GM12878 (cell line): Measurements from ENCODE around the gene OSBPL10. TPM values are rescaled to one million over a fixed set of nuclear protein-coding genes. Genes with fewer than 3 reads are reported as not detected.

Source experiments
- ATAC-seq: fragments of 200-7000 bp; cut with Tn5 transposase; 3 replicates; pipeline ENCODE4 v1.9.1; 2020; ENCODE audit warnings: mild to moderate bottlenecking, moderate library complexity
- BruUV-seq: library from RNA; stranded (reverse); fragments of 400-500 nt; replicated peaks from 2 replicates; lab custom pipeline; 2021; lab: Mats Ljungman, UMichigan
- CTCF ChIA-PET: fragments of 300-600 bp; sonication (Branson Sonifier 250); formaldehyde crosslinking; extraction: SDS; loops from one replicate; lab custom pipeline; 2021; ENCODE audit warnings: inconsistent platforms; lab: Yijun Ruan, JAX
- POLR2A ChIA-PET: fragments of 350-600 bp; formaldehyde crosslinking; extraction: SDS; loops from one replicate; lab custom pipeline; 2021; ENCODE audit warnings: inconsistent platforms; lab: Charles Lee
- RAD21 ChIA-PET: fragments of 300-600 bp; sonication (Branson Sonifier 250); formaldehyde crosslinking; loops from one replicate; lab custom pipeline; 2023; ENCODE audit warnings: antibody characterized with exemption; ENCODE audit not compliant: unreplicated experiment; lab: Charles Lee
- SMC1A ChIA-PET: fragments of 300-600 bp; sonication (Branson Sonifier 250); formaldehyde crosslinking; loops from one replicate; lab custom pipeline; 2023; ENCODE audit not compliant: unreplicated experiment, uncharacterized antibody; lab: Charles Lee
- DNase-seq: peaks from one replicate; pipeline ENCODE4 v3.0.0-alpha.2; 2011; ENCODE audit warnings: low read depth, low spot score
- FAIRE-seq: peaks from 3 replicates; lab custom pipeline; 2011; peaks lifted over from hg19 to GRCh38; lab: Jason Lieb, UNC
- H2AFZ ChIP-seq: 2 replicates; pipeline ENCODE4 v1.6.0; 2011; ENCODE audit warnings: low read depth, low read length, control low read depth; ENCODE audit not compliant: control insufficient read depth
- H3K27ac ChIP-seq: 2 replicates; pipeline ENCODE4 v1.5.1; 2011; ENCODE audit warnings: control low read depth; ENCODE audit not compliant: control insufficient read depth, insufficient read depth
- H3K27me3 ChIP-seq, 2 experiments: replicated peaks in 1 of 2; 2 replicates each; pipeline versions ENCODE4 v1.6.0 to v1.6.1; 2011; ENCODE audit warnings: low read length in 1 of 2; ENCODE audit not compliant: control insufficient read depth in 2 of 2, insufficient read depth in 2 of 2
- H3K36me3 ChIP-seq, 2 experiments: 2 replicates each; pipeline ENCODE4 v1.5.1; 2011; ENCODE audit warnings: low read length in 1 of 2; ENCODE audit not compliant: control insufficient read depth in 2 of 2, insufficient read depth in 2 of 2
- H3K4me1 ChIP-seq: 2 replicates; pipeline ENCODE4 v1.6.1; 2011; ENCODE audit warnings: mild to moderate bottlenecking, low read length, moderate library complexity, mixed read lengths; ENCODE audit not compliant: control insufficient read depth, insufficient read depth
- H3K4me2 ChIP-seq: 2 replicates; pipeline ENCODE4 v1.6.0; 2011; ENCODE audit warnings: control low read depth; ENCODE audit not compliant: control insufficient read depth, insufficient read depth
- H3K4me3 ChIP-seq: fragments of 200-600 bp; sonication (generic); 2 replicates; pipeline ENCODE4 v1.5.1; 2016
- H3K79me2 ChIP-seq: 2 replicates; pipeline ENCODE4 v1.6.0; 2011; ENCODE audit warnings: low read length; ENCODE audit not compliant: control insufficient read depth, insufficient read depth
- H3K9ac ChIP-seq: 2 replicates; pipeline ENCODE4 v1.8.0; 2011; ENCODE audit warnings: low read length, control low read depth, mixed read lengths; ENCODE audit not compliant: control insufficient read depth, insufficient read depth
- H3K9me3 ChIP-seq: replicated peaks from 3 replicates; pipeline ENCODE4 v1.5.1; 2011; ENCODE audit warnings: mild to moderate bottlenecking, low read length; ENCODE audit not compliant: control insufficient read depth, insufficient read depth
- H4K20me1 ChIP-seq: 2 replicates; pipeline ENCODE4 v1.6.0; 2011; ENCODE audit not compliant: control insufficient read depth, insufficient read depth
- ASH2L ChIP-seq: fragments of 300-600, 200-600 bp; sonication (generic); IDR thresholded peaks from 2 replicates; pipeline ENCODE4 v1.6.1; 2017; ENCODE audit warnings: low read depth, mild to moderate bottlenecking, borderline replicate concordance
- CHD1 ChIP-seq: IDR thresholded peaks from 2 replicates; pipeline ENCODE4 v1.6.1; 2012; ENCODE audit warnings: low read depth, low read length, improper control_type of control experiment
- CHD4 ChIP-seq: fragments of 200-600 bp; sonication (generic); IDR thresholded peaks from 2 replicates; pipeline ENCODE4 v1.6.1; 2016; ENCODE audit warnings: mild to moderate bottlenecking
- CUX1 ChIP-seq: IDR thresholded peaks from 2 replicates; pipeline ENCODE4 v1.6.1; 2012; ENCODE audit warnings: improper control_type of control experiment, low read depth, low read length; ENCODE audit not compliant: insufficient replicate concordance
- HDAC6 ChIP-seq: fragments of 200-600 bp; sonication (generic); IDR thresholded peaks from one replicate; pipeline ENCODE4 v1.8.0; 2017; ENCODE audit warnings: antibody characterized with exemption; ENCODE audit not compliant: unreplicated experiment
- IRF5 ChIP-seq: fragments of 450-650 bp; IDR thresholded peaks from 2 replicates; pipeline ENCODE4 v1.6.1; 2017; ENCODE audit warnings: borderline replicate concordance
- PRDM15 ChIP-seq: fragments of 450-650 bp; formaldehyde crosslinking; IDR thresholded peaks from 2 replicates; pipeline ENCODE4 v1.4.0; 2020; ENCODE audit warnings: mild to moderate bottlenecking, moderate library complexity
- SIN3A ChIP-seq: IDR thresholded peaks from 2 replicates; pipeline ENCODE4 v1.6.1; 2012; ENCODE audit warnings: low read depth, low read length, improper control_type of control experiment
- SREBF2 ChIP-seq: IDR thresholded peaks from 2 replicates; pipeline ENCODE4 v1.6.1; 2012; ENCODE audit warnings: mild to moderate bottlenecking, low read length
- ZBED1 ChIP-seq: IDR thresholded peaks from 2 replicates; pipeline ENCODE4 v1.6.1; 2016; ENCODE audit warnings: borderline replicate concordance
- ZSCAN29 ChIP-seq: fragments of 450-650 bp; IDR thresholded peaks from 2 replicates; pipeline ENCODE4 v1.6.1; 2017; ENCODE audit warnings: mild to moderate bottlenecking, moderate library complexity
- WGBS: methylation state at CpG from one replicate; pipeline ENCODE4 v1.1.6; 2016; ENCODE audit warnings: low lambda C conversion rate; ENCODE audit not compliant: insufficient replicate concordance, insufficient coverage; ENCODE audit errors: missing lambda C conversion rate; 5-methylcytosine and 5-hydroxymethylcytosine counted together
- in situ Hi-C: fragments of 300-500 bp; cut with MboI; formaldehyde crosslinking; loops from 9 replicates; pipeline ENCODE4 v1.14.3; 2018; ENCODE audit warnings: mixed read lengths
- intact Hi-C: fragments of 100-400 bp; cut with micrococcal nuclease; formaldehyde crosslinking; loops from one replicate; pipeline ENCODE4 v1.14.2; 2022; ENCODE audit not compliant: unreplicated experiment
- polyA plus RNA-seq, 11 experiments: library from polyadenylated mRNA; depleted of rRNA in 4 of 11; unstranded in 6 of 11; stranded (reverse) in 5 of 11; fragments of >200 nt; fragmentation: Nextera tagmentation in 4 of 11; fragmentation: Illumina TruSeq in 1 of 11; extraction: Ambion mirVana in 4 of 11; extraction: Trizol in 1 of 11; gene quantifications; 1 replicate in 1 of 11; 2 replicates in 10 of 11; pipeline versions ENCODE4 v1.2.1 to v1.2.3, GENCODE V29; 2011 to 2016; ENCODE audit warnings: inconsistent platforms in 2 of 11, missing spikeins in 2 of 11, low read depth in 1 of 11
- total RNA-seq, 4 experiments: library from RNA; depleted of rRNA in 3 of 4; stranded (reverse); fragments of >200 nt in 3 of 4; fragmentation: Illumina TruSeq in 1 of 4; extraction: Trizol in 1 of 4; gene quantifications; 2 replicates each; pipeline versions ENCODE4 v1.2.1 to v1.2.3, GENCODE V29; 2013 to 2021

Gene OSBPL10
- total and polyA plus RNA-seq, 10 of the 15 experiments (the other 5 are each of a cell fraction or from before 2014, with no cell fraction given): 0.03 to 0.25 (median 0.09) TPM; not detected in 5

DNA sequence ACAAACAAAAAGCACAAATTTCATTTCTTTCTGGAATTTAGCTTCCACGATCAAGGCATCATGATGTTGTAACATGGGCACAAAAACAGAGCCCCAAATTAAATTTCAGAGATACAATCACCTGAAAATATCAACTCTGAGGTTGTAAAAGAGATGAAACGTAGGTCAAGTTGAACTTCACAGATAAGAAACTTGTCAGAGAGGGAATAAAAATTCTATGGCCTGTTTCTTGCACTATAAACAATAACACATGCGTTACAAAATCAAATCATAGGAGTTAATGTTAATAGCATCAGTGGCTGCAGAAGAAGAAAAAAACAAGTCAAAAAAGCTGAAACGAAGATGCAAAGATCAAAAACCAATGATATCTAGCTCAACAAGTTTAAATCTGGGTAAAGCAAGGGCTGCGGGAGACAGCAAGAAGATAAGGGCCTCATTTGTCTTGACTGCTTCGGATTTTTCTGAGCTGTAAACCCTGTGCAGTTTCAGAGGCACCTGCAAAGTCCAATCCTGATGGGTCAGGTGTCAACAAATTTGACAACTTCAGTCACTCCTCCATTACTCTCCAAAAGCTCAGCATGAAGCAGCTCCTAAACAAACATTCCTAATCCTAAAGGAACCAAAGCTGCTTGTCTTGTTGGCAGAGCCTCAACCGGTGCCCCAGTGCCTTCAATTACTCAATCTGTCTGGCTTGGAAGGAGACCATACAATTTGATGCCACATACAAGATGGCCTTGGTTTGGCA lies 228.6 kb downstream of the OSBPL10 start (continued):
- TF ChIP-seq CHD4 (no peak), ASH2L (no peak), CUX1 (no peak), HDAC6 (no peak)

DNA sequence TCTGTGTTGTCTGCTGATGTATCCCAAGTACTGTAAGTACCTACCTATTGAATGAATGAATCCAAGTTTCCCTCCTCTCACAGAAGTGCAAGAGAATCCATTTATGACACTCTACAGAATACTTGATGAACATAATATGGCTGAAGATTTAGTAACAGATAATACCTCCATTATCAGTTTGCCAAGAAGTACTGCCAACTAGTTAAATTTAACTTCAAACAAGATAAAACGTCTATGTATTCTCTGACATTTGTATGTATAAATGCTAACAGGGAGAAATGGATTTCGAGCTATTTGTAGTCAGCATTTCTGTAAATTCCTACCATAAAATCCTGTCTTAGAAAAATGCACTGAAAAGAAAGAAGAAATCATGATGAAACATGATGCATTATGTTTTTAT lies 230.7 kb downstream of the OSBPL10 start:
- ATAC-seq: no peak
- FAIRE-seq: no peak
- no peak overlapping the region for H3K4me3 ChIP-seq
- ChIA-PET CTCF (no interaction called here), POLR2A (no interaction called here), RAD21 (no interaction called here), SMC1A (interaction anchor here (0.6 kb wide), 1 partner anchor 465 kb away, joined by 3 read pairs; no protein-coding TSS in a partner anchor)
- BruUV-seq: no TSS peak
- intact Hi-C loops: no loop called here
- WGBS: 11% methylated on average over 2 of the region's 2 CpGs
- no peaks in the 10 kb centered on the region for H3K9me3 ChIP-seq
- no peak overlapping the region for H3K4me2 ChIP-seq
- no peaks in the 10 kb centered on the region for H3K79me2 ChIP-seq
- peaks cover 5% of the 10 kb centered on the region for H3K4me1 ChIP-seq
- H3K9ac ChIP-seq: no peak overlapping the region
- H3K36me3 ChIP-seq: no peaks in the 10 kb centered on the region
- no peak overlapping the region for H3K27ac ChIP-seq
- in situ Hi-C loops: no loop called here
- no peak overlapping the region for H2AFZ ChIP-seq
- H4K20me1 ChIP-seq: no peaks in the 10 kb centered on the region
- no peak for DNase-seq
- no peaks in the 10 kb centered on the region for H3K27me3 ChIP-seq
- TF ChIP-seq SIN3A (no peak), PRDM15 (CRISPR knock-in tag) (no peak), ZBED1 (no peak), SREBF2 (no peak), CHD1 (no peak), CHD4 (no peak), ZSCAN29 (no peak), IRF5 (no peak)
